ENCODE results near the gene ZC3H7B.

- TF ChIP-seq CTCF (IDR thresholded peaks at IDR 0.05), result no peak
- TF ChIP-seq POLR2AphosphoS5 (IDR thresholded peaks at IDR 0.05; ENCODE audit: insufficient read depth in 1 of 2, low read depth in 1 of 2), result no peak
Observed at GRCh38 chr22:41362615-41363014, 61.3 kb downstream of the ZC3H7B start.
